ENCODE data around the gene IL22RA1. TPM values are rescaled to one million over a fixed set of nuclear protein-coding genes. Genes with fewer than 3 reads are reported as not detected.

Gene IL22RA1
- total RNA-seq, 1 experiment from 2014 or later, result 0.13 TPM

GRCh38 chr1:24075946-24076345, 67.0 kb downstream of the IL22RA1 start:
- Histone ChIP-seq H3K23ac (ENCODE audit: insufficient read length, low read depth, low read length) (no peak overlapping the region), H2BK15ac (ENCODE audit: low read depth, low read length) (no peak overlapping the region), H3K4me1 (ENCODE audit: insufficient read depth, low read length) (peaks cover 8% of the 10 kb centered on the region; the same call in 1 of the 2 replicates), H3K18ac (ENCODE audit: insufficient read length, low read depth, low read length) (no peak overlapping the region), H3K23me2 (ENCODE audit: insufficient read length, low read depth, low read length, poor library complexity, severe bottlenecking) (no peaks in the 10 kb centered on the region), H3T11ph (ENCODE audit: low read length) (no peak overlapping the region), H2BK5ac (ENCODE audit: insufficient read length, low read length) (no peak overlapping the region), H4K91ac (ENCODE audit: insufficient read length, low read depth, low read length) (no peak overlapping the region), H3K4me2 (ENCODE audit: insufficient read depth, insufficient read length, low read length) (no peak overlapping the region), H3K4ac (ENCODE audit: low read depth, low read length) (no peak overlapping the region), H2BK20ac (ENCODE audit: low read depth, low read length, poor library complexity, severe bottlenecking) (no peak overlapping the region), H3K9ac (ENCODE audit: extremely low read depth, insufficient read length, low read length) (no peak overlapping the region), H2AK5ac (ENCODE audit: insufficient read length, low read length) (no peak overlapping the region), H4K20me1 (ENCODE audit: control insufficient read depth, insufficient read depth, insufficient read length) (no peaks in the 10 kb centered on the region), H3K9me3 (ENCODE audit: control insufficient read depth, low read depth, low read length) (no peaks in the 10 kb centered on the region), H3K27ac (ENCODE audit: insufficient read length, low read depth, low read length) (no peak overlapping the region), H2BK12ac (ENCODE audit: insufficient read length, low read depth, low read length) (no peak overlapping the region), H3K79me2 (ENCODE audit: insufficient read depth, low read length) (no peaks in the 10 kb centered on the region), H3K56ac (ENCODE audit: insufficient read length, low read depth, low read length) (no peak overlapping the region), H2BK120ac (ENCODE audit: low read depth, low read length, poor library complexity, severe bottlenecking) (no peak overlapping the region), H4K8ac (replicated peaks; ENCODE audit: insufficient read length, low read depth, low read length) (no peak overlapping the region), H4K5ac (ENCODE audit: insufficient read length, low read depth, low read length) (no peak overlapping the region), H3K79me1 (ENCODE audit: insufficient read depth, low read depth, low read length, poor library complexity, severe bottlenecking) (no peaks in the 10 kb centered on the region), H3K27me3 (ENCODE audit: insufficient read depth, low read length) (no peaks in the 10 kb centered on the region), H3K14ac (ENCODE audit: insufficient read depth, low read length) (no peak overlapping the region), H2AFZ (ENCODE audit: low read length) (no peak overlapping the region)
- Mint-ChIP-seq H3K36me3 (ENCODE audit: insufficient read depth in 1 of 3, low read depth in 3 of 3) (no peaks in the 10 kb centered on the region), H3K4me3 (no peak overlapping the region), H3K27me3 (ENCODE audit: low read depth) (peaks cover 1% of the 10 kb centered on the region; the same call in 1 of the 2 replicates), H3K27ac (no peak overlapping the region), H3K9me3 (no peaks in the 10 kb centered on the region; a peak in 1 of 5 replicates), H3K4me1 (peaks cover 8 to 28% of the 10 kb centered on the region in 2 experiments)
- TF ChIP-seq, protein P1, sequence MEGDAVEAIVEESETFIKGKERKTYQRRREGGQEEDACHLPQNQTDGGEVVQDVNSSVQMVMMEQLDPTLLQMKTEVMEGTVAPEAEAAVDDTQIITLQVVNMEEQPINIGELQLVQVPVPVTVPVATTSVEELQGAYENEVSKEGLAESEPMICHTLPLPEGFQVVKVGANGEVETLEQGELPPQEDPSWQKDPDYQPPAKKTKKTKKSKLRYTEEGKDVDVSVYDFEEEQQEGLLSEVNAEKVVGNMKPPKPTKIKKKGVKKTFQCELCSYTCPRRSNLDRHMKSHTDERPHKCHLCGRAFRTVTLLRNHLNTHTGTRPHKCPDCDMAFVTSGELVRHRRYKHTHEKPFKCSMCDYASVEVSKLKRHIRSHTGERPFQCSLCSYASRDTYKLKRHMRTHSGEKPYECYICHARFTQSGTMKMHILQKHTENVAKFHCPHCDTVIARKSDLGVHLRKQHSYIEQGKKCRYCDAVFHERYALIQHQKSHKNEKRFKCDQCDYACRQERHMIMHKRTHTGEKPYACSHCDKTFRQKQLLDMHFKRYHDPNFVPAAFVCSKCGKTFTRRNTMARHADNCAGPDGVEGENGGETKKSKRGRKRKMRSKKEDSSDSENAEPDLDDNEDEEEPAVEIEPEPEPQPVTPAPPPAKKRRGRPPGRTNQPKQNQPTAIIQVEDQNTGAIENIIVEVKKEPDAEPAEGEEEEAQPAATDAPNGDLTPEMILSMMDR (conservative IDR thresholded peaks at IDR 0.05), result no peak
- WGBS (ENCODE audit: extremely low coverage, insufficient read length, low lambda C conversion rate), result no CpG with 5 or more reads among the region's 8 CpGs
- no peak for DNase-seq

Data from H9 (cell line).